SU-DHL-6 (cell line): ENCODE results near the gene KCNMB2.

Experiments used
- EZH2phosphoT487 ChIP-seq: fragments of 200-600 bp; sonication (generic), shearing (Covaris generic); conservative IDR thresholded peaks from 2 replicates; pipeline ENCODE4 v1.6.1; 2018; ENCODE audit warnings: mild to moderate bottlenecking, antibody characterized with exemption, low read length, moderate library complexity, mixed read lengths
- TF ChIP-seq, protein P1 (sequence below): fragments of 200-600 bp; sonication (generic); IDR thresholded peaks from one replicate; pipeline ENCODE4 v1.5.1; 2017; ENCODE audit warnings: antibody characterized with exemption, mild to moderate bottlenecking, low read length, moderate library complexity; ENCODE audit not compliant: insufficient read depth, poor library complexity, severe bottlenecking

DNA sequence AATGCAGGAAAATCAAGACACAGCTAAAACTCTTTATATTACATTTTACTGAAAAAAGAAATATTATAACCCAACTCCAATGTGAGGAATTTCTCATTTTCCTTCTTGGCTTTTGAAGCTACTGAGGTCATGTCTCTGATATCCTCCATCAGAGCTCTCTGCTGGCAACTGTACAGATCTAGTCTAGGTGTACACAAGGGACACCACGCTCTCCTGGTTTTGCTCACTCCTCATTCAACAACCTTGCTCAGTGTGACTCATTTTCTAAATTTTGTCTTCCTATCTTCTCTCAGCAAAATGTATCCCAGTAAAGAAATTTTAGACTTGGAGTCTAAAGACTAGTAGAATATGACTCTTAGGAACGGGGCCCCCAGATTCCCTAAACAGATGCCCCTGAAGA is 144.3 kb downstream of the KCNMB2 start:
- TF ChIP-seq, protein P1, sequence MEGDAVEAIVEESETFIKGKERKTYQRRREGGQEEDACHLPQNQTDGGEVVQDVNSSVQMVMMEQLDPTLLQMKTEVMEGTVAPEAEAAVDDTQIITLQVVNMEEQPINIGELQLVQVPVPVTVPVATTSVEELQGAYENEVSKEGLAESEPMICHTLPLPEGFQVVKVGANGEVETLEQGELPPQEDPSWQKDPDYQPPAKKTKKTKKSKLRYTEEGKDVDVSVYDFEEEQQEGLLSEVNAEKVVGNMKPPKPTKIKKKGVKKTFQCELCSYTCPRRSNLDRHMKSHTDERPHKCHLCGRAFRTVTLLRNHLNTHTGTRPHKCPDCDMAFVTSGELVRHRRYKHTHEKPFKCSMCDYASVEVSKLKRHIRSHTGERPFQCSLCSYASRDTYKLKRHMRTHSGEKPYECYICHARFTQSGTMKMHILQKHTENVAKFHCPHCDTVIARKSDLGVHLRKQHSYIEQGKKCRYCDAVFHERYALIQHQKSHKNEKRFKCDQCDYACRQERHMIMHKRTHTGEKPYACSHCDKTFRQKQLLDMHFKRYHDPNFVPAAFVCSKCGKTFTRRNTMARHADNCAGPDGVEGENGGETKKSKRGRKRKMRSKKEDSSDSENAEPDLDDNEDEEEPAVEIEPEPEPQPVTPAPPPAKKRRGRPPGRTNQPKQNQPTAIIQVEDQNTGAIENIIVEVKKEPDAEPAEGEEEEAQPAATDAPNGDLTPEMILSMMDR, result no peak
- TF ChIP-seq EZH2phosphoT487, result no peak
